Right lobe of liver (tissue), 6 donors: ENCODE results near the gene NUDT4. TPM values are rescaled to one million over a fixed set of nuclear protein-coding genes. Genes with fewer than 3 reads are reported as not detected.
"Not testable (repeated sequence)": the region's sequence is repeated elsewhere in the genome, so short reads cannot be mapped to it uniquely, and the experiment has no call there.

Experiments
- ATAC-seq, 4 donors: fragments of 200-7000 bp; cut with Tn5 transposase; one replicate each; pipeline ENCODE4 v1.9.1; 2020; ENCODE audit warnings: mild to moderate bottlenecking in 4 of 4, moderate library complexity in 4 of 4
- DNase-seq, 3 donors: peaks; one replicate each; pipeline ENCODE4 v3.0.0-alpha.2; 2020
- H3K27ac ChIP-seq, 3 donors: fragments of 200-600 bp; one replicate each; pipeline ENCODE4 v1.8.0; 2022
- H3K27me3 ChIP-seq, 2 donors: fragments of 200-600 bp; one replicate each; pipeline ENCODE4 v1.8.0; 2022
- H3K36me3 ChIP-seq, 4 donors: fragments of 200-600 bp; sonication (generic) in 1 of 4; one replicate each; pipeline versions ENCODE4 v1.5.1 to v1.8.0; 2017 to 2022; ENCODE audit warnings: control low read depth in 1 of 4
- H3K4me1 ChIP-seq, 4 donors: fragments of 200-600 bp; sonication (generic) in 1 of 4; one replicate each; pipeline versions ENCODE4 v1.5.1 to v1.8.0; 2017 to 2022; ENCODE audit warnings: control low read depth in 1 of 4
- H3K4me3 ChIP-seq, 3 donors: fragments of 200-600 bp; one replicate each; pipeline ENCODE4 v1.8.0; 2022
- H3K9me3 ChIP-seq, 4 donors: fragments of 200-600 bp; sonication (generic) in 1 of 4; one replicate each; pipeline versions ENCODE4 v1.5.1 to v1.8.0; 2017 to 2022; ENCODE audit warnings: control low read depth in 1 of 4
- POLR2A ChIP-seq: fragments of 450-650 bp; IDR thresholded peaks from one replicate; pipeline ENCODE4 v1.6.1; 2017; ENCODE audit warnings: antibody characterized with exemption, mild to moderate bottlenecking
- WGBS: methylation state at CpG from one replicate; pipeline ENCODE4 v1.1.6; 2018; ENCODE audit warnings: low coverage, low lambda C conversion rate; ENCODE audit not compliant: insufficient coverage; ENCODE audit errors: missing lambda C conversion rate; 5-methylcytosine and 5-hydroxymethylcytosine counted together
- intact Hi-C, 2 donors: fragments of 100-400 bp; cut with DNase I; formaldehyde crosslinking; loops; one replicate each; pipeline versions ENCODE4 v1.11.2 to v1.14.1; 2022
- total RNA-seq, 6 experiments: library from RNA; depleted of rRNA in 2 of 6; stranded (reverse); fragments of >200 nt in 2 of 6; fragmentation: NEBNext Ultra II Directional in 3 of 6; extraction: Animal tissue kit (Norgen Biotek cat#: 25700) in 3 of 6; gene quantifications; one replicate each; pipeline versions ENCODE4 v1.1.0 to v1.2.4, GENCODE V29; 2016 to 2023
- TF ChIP-seq, protein P1 (sequence below), 4 donors: fragments of 200-600 bp in 3 of 4; fragments of 450-650 bp in 1 of 4; IDR thresholded peaks; one replicate each; pipeline versions ENCODE4 v1.5.1 to v1.8.0; 2016 to 2022; ENCODE audit warnings: antibody characterized with exemption in 4 of 4, mild to moderate bottlenecking in 2 of 4
- donor health status: DM: no; HTN: yes; CAD: no.
- donor health status: DM: no; HTN: no; CAD: no.
- donor health status: DM: no; HTN: no; CAD: no.
- donor health status: DM: no; HTN: yes; CAD: no.
- donor health status: DM: no; HTN: yes; CAD: no.

The NUDT4 gene
- total RNA-seq, 6 experiments from 2014 or later = 13.1 to 23.1 (median 20.3) TPM

DNA sequence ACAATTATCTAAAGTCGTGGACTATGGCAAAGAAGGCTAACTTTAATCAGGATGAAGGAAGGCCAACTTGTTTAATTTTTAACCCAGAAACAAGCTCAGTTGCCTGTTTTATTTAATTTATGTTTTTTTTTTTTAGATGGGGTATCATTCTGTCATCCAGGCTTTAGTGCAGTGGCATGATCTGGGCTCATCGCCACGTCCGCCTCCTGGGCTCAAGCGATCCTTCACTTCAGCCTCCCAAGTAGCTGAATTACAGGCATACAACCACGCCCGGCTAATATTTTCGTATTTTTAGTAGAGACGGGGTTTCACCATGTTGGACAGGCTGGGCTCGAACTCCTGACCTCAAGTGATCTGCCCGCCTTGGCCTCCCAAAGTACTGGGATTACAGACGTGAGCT, 19.7 kb downstream of the NUDT4 start:
- WGBS = 18% methylated on average over 10 of the region's 12 CpGs
- Histone ChIP-seq H3K36me3 (peaks cover 0 to 8% (median 4%) of the 10 kb centered on the region in 4 donors), H3K27me3 (no peaks in the 10 kb centered on the region), H3K4me1 (peaks cover 0 to 25% (median 9%) of the 10 kb centered on the region in 4 donors), H3K9me3 (no peaks in the 10 kb centered on the region), H3K4me3 (no peak overlapping the region), H3K27ac (peak overlapping the region in 2 of 3 donors; percentile 22 to 40)
- peak; percentile 48 to 63 (median 56) for ATAC-seq
- intact Hi-C loops = loop anchor here in 1 of 2 donors (5.0 kb wide), 1 partner anchor 410 kb away; no protein-coding TSS in a partner anchor
- peak in 1 of 3 donors; percentile 63 for DNase-seq
- no peak for TF ChIP-seq POLR2A
- TF ChIP-seq, protein P1, sequence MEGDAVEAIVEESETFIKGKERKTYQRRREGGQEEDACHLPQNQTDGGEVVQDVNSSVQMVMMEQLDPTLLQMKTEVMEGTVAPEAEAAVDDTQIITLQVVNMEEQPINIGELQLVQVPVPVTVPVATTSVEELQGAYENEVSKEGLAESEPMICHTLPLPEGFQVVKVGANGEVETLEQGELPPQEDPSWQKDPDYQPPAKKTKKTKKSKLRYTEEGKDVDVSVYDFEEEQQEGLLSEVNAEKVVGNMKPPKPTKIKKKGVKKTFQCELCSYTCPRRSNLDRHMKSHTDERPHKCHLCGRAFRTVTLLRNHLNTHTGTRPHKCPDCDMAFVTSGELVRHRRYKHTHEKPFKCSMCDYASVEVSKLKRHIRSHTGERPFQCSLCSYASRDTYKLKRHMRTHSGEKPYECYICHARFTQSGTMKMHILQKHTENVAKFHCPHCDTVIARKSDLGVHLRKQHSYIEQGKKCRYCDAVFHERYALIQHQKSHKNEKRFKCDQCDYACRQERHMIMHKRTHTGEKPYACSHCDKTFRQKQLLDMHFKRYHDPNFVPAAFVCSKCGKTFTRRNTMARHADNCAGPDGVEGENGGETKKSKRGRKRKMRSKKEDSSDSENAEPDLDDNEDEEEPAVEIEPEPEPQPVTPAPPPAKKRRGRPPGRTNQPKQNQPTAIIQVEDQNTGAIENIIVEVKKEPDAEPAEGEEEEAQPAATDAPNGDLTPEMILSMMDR (IDR thresholded peaks at IDR 0.05) = no peak

DNA sequence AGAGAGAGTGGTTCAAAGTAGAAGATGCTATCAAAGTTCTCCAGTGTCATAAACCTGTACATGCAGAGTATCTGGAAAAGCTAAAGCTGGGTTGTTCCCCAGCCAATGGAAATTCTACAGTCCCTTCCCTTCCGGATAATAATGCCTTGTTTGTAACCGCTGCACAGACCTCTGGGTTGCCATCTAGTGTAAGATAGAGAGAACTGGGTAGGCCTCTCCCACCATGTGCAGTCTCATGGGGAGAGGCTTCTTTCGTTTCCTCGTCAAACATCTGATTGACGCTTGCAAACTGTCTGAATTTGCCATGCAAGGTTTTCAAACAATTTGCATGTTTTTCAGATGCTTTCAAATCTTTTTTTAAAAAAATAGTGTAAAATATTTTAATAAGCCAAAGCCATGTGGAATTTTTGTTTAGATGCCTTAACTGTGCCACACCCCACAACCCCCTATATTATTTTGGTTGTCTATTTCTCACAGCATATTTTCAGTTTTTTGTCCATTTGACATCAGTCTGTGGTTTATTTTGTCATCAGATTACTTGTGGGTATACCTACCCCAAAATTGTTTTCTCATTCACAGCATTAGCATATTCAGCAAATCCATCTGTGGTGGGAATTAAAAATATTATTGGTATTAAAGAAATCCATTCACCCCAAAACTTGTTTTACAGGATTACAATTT, 21.6 kb downstream of the NUDT4 start:
- no CpG with 5 or more reads among the region's 5 CpGs for WGBS
- H3K9me3 ChIP-seq, H3K27ac ChIP-seq, H3K27me3 ChIP-seq, DNase-seq, H3K4me3 ChIP-seq, H3K36me3 ChIP-seq: not testable (repeated sequence)
- H3K4me1 ChIP-seq = peaks cover 0 to 34% (median 12%) of the 10 kb centered on the region in 4 donors
- intact Hi-C loops = loop anchor here in 1 of 2 donors (5.0 kb wide), 1 partner anchor 412 kb away; no protein-coding TSS in a partner anchor
- ATAC-seq = peak; percentile 93 to 98 (median 94)

DNA sequence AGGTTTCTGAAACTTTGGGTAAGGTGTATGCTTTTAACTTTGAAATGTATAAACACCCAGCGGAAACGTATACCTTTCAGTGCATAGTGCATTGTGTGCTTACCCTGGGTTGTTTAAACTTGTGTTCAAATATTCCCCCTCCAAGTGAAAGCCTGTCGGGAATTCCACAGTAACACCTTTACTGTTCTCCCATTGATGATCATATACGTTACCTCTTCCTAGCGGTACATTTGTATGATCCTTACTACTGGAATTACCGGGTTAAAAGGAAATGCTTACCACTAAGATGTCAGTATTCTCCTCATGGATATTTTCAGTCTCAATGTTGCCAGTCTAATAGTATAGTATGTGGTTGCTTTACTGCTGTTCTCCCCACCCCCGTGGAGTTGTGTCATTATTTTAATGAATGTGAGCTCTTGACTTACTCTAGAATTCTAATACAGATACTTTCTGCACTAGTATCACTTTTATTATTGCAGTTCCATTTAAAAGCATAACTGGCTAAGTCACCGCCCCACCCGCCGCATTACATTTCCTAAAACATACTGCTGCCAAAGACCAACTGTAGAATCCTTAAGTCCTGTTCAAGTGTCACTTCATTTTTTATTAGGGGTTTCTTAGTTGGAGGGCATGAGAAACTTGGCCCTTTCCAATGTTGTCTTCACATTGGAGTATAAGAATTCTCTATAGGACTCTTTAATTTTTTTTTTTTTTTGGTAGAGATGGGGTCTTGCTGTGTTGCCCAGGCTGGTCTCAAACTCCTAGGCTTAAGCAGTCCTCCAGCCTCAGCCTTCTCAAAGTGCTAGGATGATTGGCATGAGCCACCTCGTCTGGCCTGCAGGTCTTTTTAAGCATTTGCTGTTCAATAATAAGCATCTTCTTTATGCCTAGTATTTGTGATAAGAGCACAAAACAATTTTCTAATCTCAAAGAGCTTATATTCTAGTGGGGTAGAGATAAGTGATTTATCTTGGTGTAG, 24.9 kb downstream of the NUDT4 start:
- 78% methylated on average over 11 of the region's 11 CpGs for WGBS
- ATAC-seq (no peak), DNase-seq (no peak)
- no peaks in the 10 kb centered on the region for H3K9me3 ChIP-seq
- H3K36me3 ChIP-seq = peaks cover 0 to 4% (median 0%) of the 10 kb centered on the region in 4 donors
- no peak for TF ChIP-seq POLR2A
- intact Hi-C loops = no loop called here
- no peak overlapping the region for H3K27ac ChIP-seq
- no peak overlapping the region for H3K4me3 ChIP-seq
- no peaks in the 10 kb centered on the region for H3K27me3 ChIP-seq
- H3K4me1 ChIP-seq = peaks cover 0 to 18% (median 7%) of the 10 kb centered on the region in 4 donors

DNA sequence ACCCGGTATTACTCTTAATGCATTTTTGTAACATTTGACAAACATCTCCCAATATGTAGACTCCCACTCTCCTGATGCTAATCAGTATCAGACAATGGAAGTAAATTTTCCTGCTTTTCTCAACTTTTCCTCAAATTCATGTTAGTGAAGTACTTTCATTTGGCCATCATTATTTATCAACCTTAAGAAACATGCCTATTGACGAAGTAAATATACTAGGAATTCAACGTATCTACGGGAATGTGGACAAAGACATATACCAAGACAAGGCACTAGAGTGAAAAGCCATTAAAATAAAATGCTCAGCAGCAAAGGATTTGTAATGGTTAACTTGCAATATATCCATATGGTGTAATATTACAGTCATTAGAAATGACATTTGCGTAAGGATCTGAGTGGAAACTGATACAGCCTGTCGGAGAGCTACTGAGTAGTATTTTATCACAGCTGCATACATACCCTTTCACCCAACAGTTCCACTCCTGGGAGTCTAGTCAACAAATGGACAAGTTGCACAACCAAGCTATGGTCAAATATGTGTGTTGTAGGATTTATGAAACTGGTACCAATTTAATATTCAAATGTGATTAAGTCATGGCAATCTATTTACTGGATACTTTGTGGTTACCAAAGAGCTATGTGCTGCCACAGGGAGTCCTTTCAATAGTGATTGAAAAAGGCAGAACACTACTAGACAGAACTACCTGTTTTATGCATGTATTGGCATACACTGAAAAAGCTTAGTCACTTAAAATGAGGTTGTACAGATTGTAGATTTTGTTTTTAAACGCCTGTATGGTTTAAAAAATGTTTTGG, 26.5 kb downstream of the NUDT4 start:
- ATAC-seq = peak; percentile 77 to 87 (median 82)
- Histone ChIP-seq H3K9me3 (no peaks in the 10 kb centered on the region), H3K27me3 (no peaks in the 10 kb centered on the region), H3K4me3 (no peak overlapping the region), H3K27ac (peak overlapping the region in 1 of 3 donors; percentile 50), H3K4me1 (peaks cover 0 to 15% (median 6%) of the 10 kb centered on the region in 4 donors), H3K36me3 (no peaks in the 10 kb centered on the region)
- no peak for DNase-seq
- no peak for TF ChIP-seq POLR2A
- intact Hi-C loops = no loop called here
- WGBS = 71% methylated on average over 7 of the region's 7 CpGs

DNA sequence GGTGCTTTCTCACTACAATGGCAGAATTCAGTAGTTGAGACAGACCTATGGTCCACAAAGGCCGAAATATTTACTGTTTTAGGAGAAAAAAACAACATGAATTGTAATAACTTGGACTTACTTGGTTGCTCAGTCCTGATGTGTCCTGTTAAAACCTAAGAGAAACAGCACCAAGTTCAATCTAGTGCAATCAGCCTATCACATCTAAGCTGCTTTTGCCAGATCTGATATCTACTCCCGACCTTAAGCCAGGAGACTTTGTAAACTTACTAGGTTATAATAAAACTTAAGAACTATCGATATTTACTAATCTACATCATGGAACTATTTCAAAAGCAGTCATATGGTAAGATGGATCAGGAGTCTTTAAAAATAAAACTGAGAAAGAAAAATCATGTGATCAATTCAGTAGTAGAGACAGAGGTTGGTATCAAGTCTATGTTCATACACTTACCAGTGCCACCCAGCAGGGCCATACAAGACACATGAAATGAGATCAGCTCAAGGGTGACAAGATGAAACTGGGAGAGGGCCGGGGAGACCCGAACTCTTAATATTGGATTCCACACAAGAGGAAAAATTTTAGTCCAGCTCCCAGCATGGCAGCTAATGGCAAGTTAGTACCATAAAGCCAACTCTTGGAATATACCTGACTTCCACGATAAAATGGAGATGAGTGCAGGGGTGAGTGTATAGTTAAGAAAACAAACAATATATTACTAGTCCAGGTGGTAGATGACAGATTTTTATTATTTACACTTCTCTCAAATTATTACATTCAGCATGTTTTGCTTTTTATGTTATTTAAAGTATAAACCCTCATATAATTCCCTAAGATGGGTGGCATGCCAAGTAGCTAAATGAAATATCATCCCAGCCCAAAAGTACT, 27.5 kb downstream of the NUDT4 start:
- 86% methylated on average over 6 of the region's 6 CpGs for WGBS
- TF ChIP-seq POLR2A = no peak
- TF ChIP-seq, protein P1 (IDR thresholded peaks at IDR 0.05) = no peak
- Histone ChIP-seq H3K36me3 (peaks cover 0 to 2% (median 0%) of the 10 kb centered on the region in 4 donors), H3K27me3 (no peaks in the 10 kb centered on the region), H3K4me1 (peaks cover 0 to 15% (median 6%) of the 10 kb centered on the region in 4 donors), H3K9me3 (no peaks in the 10 kb centered on the region), H3K27ac (peak overlapping the region in 1 of 3 donors; percentile 50), H3K4me3 (no peak overlapping the region)
- peak in 1 of 4 donors; percentile 69 for ATAC-seq
- intact Hi-C loops = no loop called here
- DNase-seq = no peak
